Esophagus squamous epithelium (tissue), 4 donors: ENCODE measurements around the gene MFSD8.

Experiments used
- CTCF ChIP-seq, 6 experiments: fragments of 450-650 bp in 4 of 6; fragments of 200-600 bp in 2 of 6; sonication (generic) in 2 of 6; IDR thresholded peaks; one replicate each; pipeline ENCODE4 v1.5.1; 2016 to 2019; ENCODE audit warnings: antibody characterized with exemption in 6 of 6, mild to moderate bottlenecking in 4 of 6, moderate library complexity in 4 of 6
- POLR2A ChIP-seq, 4 donors: fragments of 450-650 bp; IDR thresholded peaks; one replicate each; pipeline ENCODE4 v1.6.1; 2017; ENCODE audit warnings: antibody characterized with exemption in 4 of 4, mild to moderate bottlenecking in 4 of 4, moderate library complexity in 3 of 4

- TF ChIP-seq POLR2A (IDR thresholded peaks at IDR 0.05): no peak
- TF ChIP-seq CTCF (IDR thresholded peaks at IDR 0.05): no peak
These were observed 28.0 kb downstream of the MFSD8 start for GRCh38 chr4:127936974-127937373.
